GM12864 (cell line): ENCODE results near the gene PRDX3.

ENCODE experiments used
- DNase-seq: peaks from one replicate; pipeline ENCODE4 v3.0.0-alpha.2; 2011; ENCODE audit warnings: low read depth
- H3K4me3 ChIP-seq: 2 replicates; pipeline ENCODE4 v1.5.1; 2011; ENCODE audit warnings: mild to moderate bottlenecking, low read depth, low read length, control low read depth
- CTCF ChIP-seq: IDR thresholded peaks from 2 replicates; pipeline ENCODE4 v1.5.1; 2011; ENCODE audit warnings: low read depth, mild to moderate bottlenecking, moderate library complexity, low read length, control low read depth, inconsistent platforms; ENCODE audit errors: missing control alignments

PRDX3 gene

GRCh38 chr10:119207366-119207666 is 28.7 kb upstream of the PRDX3 start, which contains the start of gene GRK5:
Gene GRK5 (plus strand): TSS chr10:119207571. CDS start chr10:119207918, 347 bp downstream.
- peak; percentile 92 for DNase-seq
- TF ChIP-seq CTCF = no peak
- peak within 1 kb of the TSS; percentile 78 for H3K4me3 ChIP-seq

- H3K4me3 ChIP-seq = peak overlapping the region; percentile 67
- peak; percentile 63 for TF ChIP-seq CTCF
- no peak for DNase-seq
These were observed 28.2 kb upstream of the PRDX3 start for GRCh38 chr10:119206603-119207365.

GRCh38 chr10:119205894-119206602 is 27.4 kb upstream of the PRDX3 start:
- no peak for TF ChIP-seq CTCF

GRCh38 chr10:119203006-119203405 is 24.4 kb upstream of the PRDX3 start:
- H3K4me3 ChIP-seq = no peak overlapping the region
- DNase-seq = no peak
- TF ChIP-seq CTCF = no peak

More at GRCh38 chr10:119205894-119206602, 27.4 kb upstream of the PRDX3 start:
- peak overlapping the region; percentile 67 for H3K4me3 ChIP-seq
- DNase-seq = no peak

- H3K4me3 ChIP-seq = no peak overlapping the region
- TF ChIP-seq CTCF = no peak
- DNase-seq = no peak
These were observed 22.6 kb upstream of the PRDX3 start for GRCh38 chr10:119201233-119201632.

- no peak for DNase-seq
- H3K4me3 ChIP-seq = no peak overlapping the region
- TF ChIP-seq CTCF = peak; percentile 84
These were observed 20.8 kb upstream of the PRDX3 start for GRCh38 chr10:119199231-119199992.
